HepG2 (cell line): ENCODE data around the gene ARF5. TPM values are rescaled to one million over a fixed set of nuclear protein-coding genes. Genes with fewer than 3 reads are reported as not detected.
A peak's percentile ranks its signal among the peaks of the same experiment; 100 is the strongest.

Experiments used
- ELF4 ChIP-seq: sonication (generic); formaldehyde crosslinking; IDR thresholded peaks from 2 replicates; pipeline ENCODE4 v1.5.0; 2020; ENCODE audit warnings: missing genetic modification reagents, mild to moderate bottlenecking, moderate library complexity, borderline replicate concordance
- FOXA3 ChIP-seq: IDR thresholded peaks from 2 replicates; pipeline ENCODE4 v1.6.1; 2016; ENCODE audit warnings: missing genetic modification reagents, missing compliant biosample characterization
- KMT2A ChIP-seq: sonication (generic); formaldehyde crosslinking; IDR thresholded peaks from 2 replicates; pipeline ENCODE4 v1.4.0; 2020; ENCODE audit warnings: missing genetic modification reagents
- PTBP1 ChIP-seq: fragments of 200-400 bp; formaldehyde crosslinking; IDR thresholded peaks from 2 replicates; pipeline ENCODE4 v1.6.1; 2018; ENCODE audit warnings: low read length, low read depth; ENCODE audit not compliant: poor library complexity, severe bottlenecking
- RFX5 ChIP-seq: IDR thresholded peaks from 2 replicates; pipeline ENCODE4 v1.6.1; 2011; ENCODE audit warnings: low read depth, low read length, improper control_type of control experiment
- STAT5B ChIP-seq: sonication (generic); formaldehyde crosslinking; IDR thresholded peaks from 2 replicates; pipeline ENCODE4 v1.4.0; 2020; ENCODE audit warnings: missing genetic modification reagents
- ZNF550 ChIP-seq: sonication (generic); formaldehyde crosslinking; IDR thresholded peaks from 2 replicates; pipeline ENCODE4 v1.4.0; 2020; ENCODE audit warnings: mild to moderate bottlenecking, missing genetic modification reagents, borderline replicate concordance
- ZNF564 ChIP-seq: sonication (generic); formaldehyde crosslinking; IDR thresholded peaks from 2 replicates; pipeline ENCODE4 v1.8.1; 2023; ENCODE audit warnings: mild to moderate bottlenecking, missing genetic modification reagents
- ZNF678 ChIP-seq: sonication (generic); formaldehyde crosslinking; IDR thresholded peaks from 2 replicates; pipeline ENCODE4 v1.4.0; 2020; ENCODE audit warnings: mild to moderate bottlenecking, missing genetic modification reagents
- ZNF790 ChIP-seq: sonication (generic); formaldehyde crosslinking; IDR thresholded peaks from 2 replicates; pipeline ENCODE4 v1.8.0; 2022; ENCODE audit warnings: missing genetic modification reagents, mild to moderate bottlenecking, borderline replicate concordance
- polyA plus RNA-seq, 8 experiments: library from polyadenylated mRNA; depleted of rRNA in 3 of 8; stranded (reverse) in 7 of 8; unstranded in 1 of 8; fragments of >200 nt; fragmentation: Illumina TruSeq in 4 of 8; extraction: Trizol in 4 of 8; gene quantifications; 2 replicates each; pipeline versions ENCODE4 v1.2.1 to v1.2.3, GENCODE V29; 2011 to 2016; ENCODE audit warnings: low read depth in 4 of 8, missing spikeins in 1 of 8, mixed read lengths in 1 of 8; ENCODE audit not compliant: insufficient read depth in 1 of 8
- total RNA-seq, 5 experiments: library from RNA; depleted of rRNA; stranded (reverse); fragments of >200 nt; fragmentation: Illumina TruSeq; extraction: Trizol; gene quantifications; 2 replicates each; pipeline ENCODE4 v1.2.3, GENCODE V29; 2016; ENCODE audit warnings: low read depth in 1 of 5
- TF ChIP-seq, protein P1 (sequence below): sonication (generic); formaldehyde crosslinking; IDR thresholded peaks from 2 replicates; pipeline ENCODE4 v1.4.0; 2020; ENCODE audit warnings: mild to moderate bottlenecking, missing genetic modification reagents, borderline replicate concordance
- TF ChIP-seq, protein P2 (sequence below): sonication (generic); formaldehyde crosslinking; IDR thresholded peaks from 2 replicates; pipeline ENCODE4 v1.5.0; 2020; ENCODE audit warnings: mild to moderate bottlenecking, missing genetic modification reagents
- TF ChIP-seq, protein P3 (sequence below): sonication (generic); formaldehyde crosslinking; IDR thresholded peaks from 2 replicates; pipeline ENCODE4 v1.5.0; 2020; ENCODE audit warnings: mild to moderate bottlenecking, missing genetic modification reagents, borderline replicate concordance
- TF ChIP-seq, protein P4 (sequence below): sonication (generic); formaldehyde crosslinking; IDR thresholded peaks from 2 replicates; pipeline ENCODE4 v1.4.0; 2020; ENCODE audit warnings: missing genetic modification reagents, borderline replicate concordance

ARF5 gene
- total and polyA plus RNA-seq, 2 of the 13 experiments (the other 11 are each of a cell fraction or from before 2014, with no cell fraction given): 109 to 135 TPM

DNA sequence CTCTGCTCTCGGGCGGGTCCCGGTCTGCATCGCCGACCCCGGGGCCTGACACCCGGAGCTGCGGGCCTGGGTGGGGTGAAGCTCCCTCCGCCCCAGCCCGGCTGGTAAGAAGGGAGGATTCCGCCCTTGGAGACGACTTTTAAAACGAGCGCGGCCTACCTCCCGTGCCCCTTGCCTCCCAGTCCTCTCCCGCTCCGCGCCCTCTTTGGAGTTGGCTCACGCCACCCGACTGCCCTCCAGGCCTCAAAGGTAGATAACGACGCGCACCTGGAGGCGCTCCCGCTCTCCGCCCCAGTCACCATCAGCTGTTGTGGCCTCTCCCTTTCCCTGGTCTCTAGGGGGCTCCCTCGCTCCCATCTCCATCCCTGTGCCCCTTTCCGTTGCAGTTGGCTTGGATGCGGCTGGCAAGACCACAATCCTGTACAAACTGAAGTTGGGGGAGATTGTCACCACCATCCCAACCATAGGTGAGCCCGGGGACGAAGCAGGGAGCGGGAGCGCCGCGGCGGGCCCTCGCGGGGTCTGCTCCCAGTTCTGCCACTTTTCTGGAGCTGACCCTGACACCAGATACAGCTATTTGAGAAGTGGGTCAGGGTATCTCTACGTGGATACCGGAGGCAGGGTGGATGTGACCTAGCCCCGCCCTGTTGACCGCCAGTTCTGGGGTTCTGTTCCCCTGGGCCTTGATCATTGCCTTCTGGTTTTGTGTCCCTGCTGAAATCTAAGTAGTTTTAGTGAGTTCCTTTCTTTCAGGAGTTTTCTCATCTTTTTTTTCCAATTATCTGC lies 679 bp downstream of the ARF5 start (continued):
- TF ChIP-seq PTBP1 (peak; percentile 53), STAT5B (CRISPR knock-in tag) (no peak), ELF4 (CRISPR knock-in tag) (no peak), ZNF790 (no peak), FOXA3 (CRISPR knock-in tag) (no peak), RFX5 (no peak), ZNF564 (0 out of 2 replicates have a peak, but pooled peaks have one; percentile 20), ZNF678 (CRISPR knock-in tag) (no peak), ZNF550 (no peak), KMT2A (0 out of 2 replicates have a peak, but pooled peaks have one; percentile 2)
- TF ChIP-seq, protein P1, sequence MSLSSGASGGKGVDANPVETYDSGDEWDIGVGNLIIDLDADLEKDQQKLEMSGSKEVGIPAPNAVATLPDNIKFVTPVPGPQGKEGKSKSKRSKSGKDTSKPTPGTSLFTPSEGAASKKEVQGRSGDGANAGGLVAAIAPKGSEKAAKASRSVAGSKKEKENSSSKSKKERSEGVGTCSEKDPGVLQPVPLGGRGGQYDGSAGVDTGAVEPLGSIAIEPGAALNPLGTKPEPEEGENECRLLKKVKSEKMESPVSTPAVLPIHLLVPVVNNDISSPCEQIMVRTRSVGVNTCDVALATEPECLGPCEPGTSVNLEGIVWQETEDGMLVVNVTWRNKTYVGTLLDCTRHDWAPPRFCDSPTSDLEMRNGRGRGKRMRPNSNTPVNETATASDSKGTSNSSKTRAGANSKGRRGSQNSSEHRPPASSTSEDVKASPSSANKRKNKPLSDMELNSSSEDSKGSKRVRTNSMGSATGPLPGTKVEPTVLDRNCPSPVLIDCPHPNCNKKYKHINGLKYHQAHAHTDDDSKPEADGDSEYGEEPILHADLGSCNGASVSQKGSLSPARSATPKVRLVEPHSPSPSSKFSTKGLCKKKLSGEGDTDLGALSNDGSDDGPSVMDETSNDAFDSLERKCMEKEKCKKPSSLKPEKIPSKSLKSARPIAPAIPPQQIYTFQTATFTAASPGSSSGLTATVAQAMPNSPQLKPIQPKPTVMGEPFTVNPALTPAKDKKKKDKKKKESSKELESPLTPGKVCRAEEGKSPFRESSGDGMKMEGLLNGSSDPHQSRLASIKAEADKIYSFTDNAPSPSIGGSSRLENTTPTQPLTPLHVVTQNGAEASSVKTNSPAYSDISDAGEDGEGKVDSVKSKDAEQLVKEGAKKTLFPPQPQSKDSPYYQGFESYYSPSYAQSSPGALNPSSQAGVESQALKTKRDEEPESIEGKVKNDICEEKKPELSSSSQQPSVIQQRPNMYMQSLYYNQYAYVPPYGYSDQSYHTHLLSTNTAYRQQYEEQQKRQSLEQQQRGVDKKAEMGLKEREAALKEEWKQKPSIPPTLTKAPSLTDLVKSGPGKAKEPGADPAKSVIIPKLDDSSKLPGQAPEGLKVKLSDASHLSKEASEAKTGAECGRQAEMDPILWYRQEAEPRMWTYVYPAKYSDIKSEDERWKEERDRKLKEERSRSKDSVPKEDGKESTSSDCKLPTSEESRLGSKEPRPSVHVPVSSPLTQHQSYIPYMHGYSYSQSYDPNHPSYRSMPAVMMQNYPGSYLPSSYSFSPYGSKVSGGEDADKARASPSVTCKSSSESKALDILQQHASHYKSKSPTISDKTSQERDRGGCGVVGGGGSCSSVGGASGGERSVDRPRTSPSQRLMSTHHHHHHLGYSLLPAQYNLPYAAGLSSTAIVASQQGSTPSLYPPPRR (CRISPR knock-in tag): no peak
- TF ChIP-seq, protein P2, sequence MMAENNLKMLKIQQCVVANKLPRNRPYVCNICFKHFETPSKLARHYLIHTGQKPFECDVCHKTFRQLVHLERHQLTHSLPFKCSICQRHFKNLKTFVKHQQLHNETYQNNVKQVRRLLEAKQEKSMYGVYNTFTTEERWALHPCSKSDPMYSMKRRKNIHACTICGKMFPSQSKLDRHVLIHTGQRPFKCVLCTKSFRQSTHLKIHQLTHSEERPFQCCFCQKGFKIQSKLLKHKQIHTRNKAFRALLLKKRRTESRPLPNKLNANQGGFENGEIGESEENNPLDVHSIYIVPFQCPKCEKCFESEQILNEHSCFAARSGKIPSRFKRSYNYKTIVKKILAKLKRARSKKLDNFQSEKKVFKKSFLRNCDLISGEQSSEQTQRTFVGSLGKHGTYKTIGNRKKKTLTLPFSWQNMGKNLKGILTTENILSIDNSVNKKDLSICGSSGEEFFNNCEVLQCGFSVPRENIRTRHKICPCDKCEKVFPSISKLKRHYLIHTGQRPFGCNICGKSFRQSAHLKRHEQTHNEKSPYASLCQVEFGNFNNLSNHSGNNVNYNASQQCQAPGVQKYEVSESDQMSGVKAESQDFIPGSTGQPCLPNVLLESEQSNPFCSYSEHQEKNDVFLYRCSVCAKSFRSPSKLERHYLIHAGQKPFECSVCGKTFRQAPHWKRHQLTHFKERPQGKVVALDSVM (CRISPR knock-in tag): no peak
- TF ChIP-seq, protein P3, sequence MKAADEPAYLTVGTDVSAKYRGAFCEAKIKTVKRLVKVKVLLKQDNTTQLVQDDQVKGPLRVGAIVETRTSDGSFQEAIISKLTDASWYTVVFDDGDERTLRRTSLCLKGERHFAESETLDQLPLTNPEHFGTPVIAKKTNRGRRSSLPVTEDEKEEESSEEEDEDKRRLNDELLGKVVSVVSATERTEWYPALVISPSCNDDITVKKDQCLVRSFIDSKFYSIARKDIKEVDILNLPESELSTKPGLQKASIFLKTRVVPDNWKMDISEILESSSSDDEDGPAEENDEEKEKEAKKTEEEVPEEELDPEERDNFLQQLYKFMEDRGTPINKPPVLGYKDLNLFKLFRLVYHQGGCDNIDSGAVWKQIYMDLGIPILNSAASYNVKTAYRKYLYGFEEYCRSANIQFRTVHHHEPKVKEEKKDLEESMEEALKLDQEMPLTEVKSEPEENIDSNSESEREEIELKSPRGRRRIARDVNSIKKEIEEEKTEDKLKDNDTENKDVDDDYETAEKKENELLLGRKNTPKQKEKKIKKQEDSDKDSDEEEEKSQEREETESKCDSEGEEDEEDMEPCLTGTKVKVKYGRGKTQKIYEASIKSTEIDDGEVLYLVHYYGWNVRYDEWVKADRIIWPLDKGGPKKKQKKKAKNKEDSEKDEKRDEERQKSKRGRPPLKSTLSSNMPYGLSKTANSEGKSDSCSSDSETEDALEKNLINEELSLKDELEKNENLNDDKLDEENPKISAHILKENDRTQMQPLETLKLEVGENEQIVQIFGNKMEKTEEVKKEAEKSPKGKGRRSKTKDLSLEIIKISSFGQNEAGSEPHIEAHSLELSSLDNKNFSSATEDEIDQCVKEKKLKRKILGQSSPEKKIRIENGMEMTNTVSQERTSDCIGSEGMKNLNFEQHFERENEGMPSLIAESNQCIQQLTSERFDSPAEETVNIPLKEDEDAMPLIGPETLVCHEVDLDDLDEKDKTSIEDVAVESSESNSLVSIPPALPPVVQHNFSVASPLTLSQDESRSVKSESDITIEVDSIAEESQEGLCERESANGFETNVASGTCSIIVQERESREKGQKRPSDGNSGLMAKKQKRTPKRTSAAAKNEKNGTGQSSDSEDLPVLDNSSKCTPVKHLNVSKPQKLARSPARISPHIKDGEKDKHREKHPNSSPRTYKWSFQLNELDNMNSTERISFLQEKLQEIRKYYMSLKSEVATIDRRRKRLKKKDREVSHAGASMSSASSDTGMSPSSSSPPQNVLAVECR (CRISPR knock-in tag): peak; percentile 64; the same call in 1 of the 2 replicates
- TF ChIP-seq, protein P4, sequence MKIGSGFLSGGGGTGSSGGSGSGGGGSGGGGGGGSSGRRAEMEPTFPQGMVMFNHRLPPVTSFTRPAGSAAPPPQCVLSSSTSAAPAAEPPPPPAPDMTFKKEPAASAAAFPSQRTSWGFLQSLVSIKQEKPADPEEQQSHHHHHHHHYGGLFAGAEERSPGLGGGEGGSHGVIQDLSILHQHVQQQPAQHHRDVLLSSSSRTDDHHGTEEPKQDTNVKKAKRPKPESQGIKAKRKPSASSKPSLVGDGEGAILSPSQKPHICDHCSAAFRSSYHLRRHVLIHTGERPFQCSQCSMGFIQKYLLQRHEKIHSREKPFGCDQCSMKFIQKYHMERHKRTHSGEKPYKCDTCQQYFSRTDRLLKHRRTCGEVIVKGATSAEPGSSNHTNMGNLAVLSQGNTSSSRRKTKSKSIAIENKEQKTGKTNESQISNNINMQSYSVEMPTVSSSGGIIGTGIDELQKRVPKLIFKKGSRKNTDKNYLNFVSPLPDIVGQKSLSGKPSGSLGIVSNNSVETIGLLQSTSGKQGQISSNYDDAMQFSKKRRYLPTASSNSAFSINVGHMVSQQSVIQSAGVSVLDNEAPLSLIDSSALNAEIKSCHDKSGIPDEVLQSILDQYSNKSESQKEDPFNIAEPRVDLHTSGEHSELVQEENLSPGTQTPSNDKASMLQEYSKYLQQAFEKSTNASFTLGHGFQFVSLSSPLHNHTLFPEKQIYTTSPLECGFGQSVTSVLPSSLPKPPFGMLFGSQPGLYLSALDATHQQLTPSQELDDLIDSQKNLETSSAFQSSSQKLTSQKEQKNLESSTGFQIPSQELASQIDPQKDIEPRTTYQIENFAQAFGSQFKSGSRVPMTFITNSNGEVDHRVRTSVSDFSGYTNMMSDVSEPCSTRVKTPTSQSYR (CRISPR knock-in tag): peak; percentile 13
